Mammary epithelial cell (primary cell): Measurements from ENCODE around the gene F12.

Source experiments
- CTCF ChIP-seq, 2 donors: IDR thresholded peaks in 1 of 2; conservative IDR thresholded peaks in 1 of 2; 2 replicates each; pipeline ENCODE4 v1.5.1; 2011 to 2012; ENCODE audit warnings: inconsistent platforms in 2 of 2, low read length in 2 of 2, mild to moderate bottlenecking in 2 of 2, control low read depth in 1 of 2, low read depth in 1 of 2; ENCODE audit not compliant: insufficient read depth in 1 of 2; ENCODE audit errors: extremely low read depth in 1 of 2
- EZH2 ChIP-seq: IDR thresholded peaks from 2 replicates; pipeline ENCODE4 v1.6.1; 2012; ENCODE audit warnings: low read length, inconsistent platforms, borderline replicate concordance

- no peak for TF ChIP-seq CTCF (conservative IDR thresholded peaks at IDR 0.05 in 1 of 2, IDR thresholded peaks at IDR 0.05 in 1 of 2; ENCODE audit: extremely low read depth in 1 of 2, insufficient read depth in 1 of 2, low read depth in 1 of 2, low read length in 2 of 2)
- no peak for TF ChIP-seq EZH2
Observed at GRCh38 chr5:177412603-177413233, 3.4 kb upstream of the F12 start.
